ENCODE results near the gene IKBKE. TPM values are rescaled to one million over a fixed set of nuclear protein-coding genes. Genes with fewer than 3 reads are reported as not detected.

The IKBKE gene
- total and polyA plus RNA-seq, 2 donors (not counting 3 experiments of a cell fraction or from before 2014, with no cell fraction given), result 17.9 to 20.7 TPM

DNA sequence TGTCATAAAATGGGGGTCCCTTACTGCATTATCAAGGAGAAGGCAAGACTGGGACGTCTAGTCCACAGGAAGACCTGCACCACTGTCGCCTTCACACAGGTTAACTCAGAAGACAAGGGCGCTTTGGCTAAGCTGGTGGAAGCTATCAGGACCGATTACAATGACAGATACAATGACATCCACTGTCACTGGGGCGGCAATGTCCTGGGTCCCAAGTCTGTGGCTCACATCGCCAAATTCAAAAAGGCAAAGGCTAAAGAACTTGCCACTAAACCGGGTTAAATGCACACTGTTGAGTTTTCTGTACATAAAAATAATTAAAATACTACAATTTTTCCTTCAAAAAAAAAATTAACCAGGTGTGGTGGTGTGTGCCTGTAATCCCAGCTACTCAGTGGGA, 59.1 kb downstream of the IKBKE start:
- no peaks in the 10 kb centered on the region for H3K4me1 ChIP-seq (ENCODE audit: control insufficient read depth, extremely low read depth, insufficient read depth, low read length)
- H4K20me1 ChIP-seq (replicated peaks; ENCODE audit: control insufficient read depth, extremely low read depth, insufficient read depth, low read length), result no peaks in the 10 kb centered on the region
- H3K4me2 ChIP-seq (ENCODE audit: insufficient read depth, low read length), result no peak overlapping the region
- intact Hi-C loops (cut with micrococcal nuclease) (no loop called here), dilution Hi-C loops (cut with MboI; ENCODE audit: extremely low pct_ligation_motif_present, low sequenced_read_pairs) (no loop called here)
- peaks cover 0 to 9% of the 10 kb centered on the region in 2 experiments for H3K27me3 ChIP-seq (ENCODE audit: control insufficient read depth in 2 of 2, insufficient read depth in 2 of 2, low read length in 2 of 2)
- ChIA-PET POLR2A (no interaction called here), CTCF (interaction anchor here (1.2 to 1.5 kb wide), 4 partner anchors 15 to 50 kb away, joined by 3 to 4 read pairs (median 4); no protein-coding TSS in a partner anchor)
- no TSS peak for BruUV-seq (replicated peaks)
- no peak for TF ChIP-seq FOS (IDR thresholded peaks at IDR 0.05; ENCODE audit: borderline replicate concordance, insufficient read depth, low read length)
- TF ChIP-seq, protein P1, sequence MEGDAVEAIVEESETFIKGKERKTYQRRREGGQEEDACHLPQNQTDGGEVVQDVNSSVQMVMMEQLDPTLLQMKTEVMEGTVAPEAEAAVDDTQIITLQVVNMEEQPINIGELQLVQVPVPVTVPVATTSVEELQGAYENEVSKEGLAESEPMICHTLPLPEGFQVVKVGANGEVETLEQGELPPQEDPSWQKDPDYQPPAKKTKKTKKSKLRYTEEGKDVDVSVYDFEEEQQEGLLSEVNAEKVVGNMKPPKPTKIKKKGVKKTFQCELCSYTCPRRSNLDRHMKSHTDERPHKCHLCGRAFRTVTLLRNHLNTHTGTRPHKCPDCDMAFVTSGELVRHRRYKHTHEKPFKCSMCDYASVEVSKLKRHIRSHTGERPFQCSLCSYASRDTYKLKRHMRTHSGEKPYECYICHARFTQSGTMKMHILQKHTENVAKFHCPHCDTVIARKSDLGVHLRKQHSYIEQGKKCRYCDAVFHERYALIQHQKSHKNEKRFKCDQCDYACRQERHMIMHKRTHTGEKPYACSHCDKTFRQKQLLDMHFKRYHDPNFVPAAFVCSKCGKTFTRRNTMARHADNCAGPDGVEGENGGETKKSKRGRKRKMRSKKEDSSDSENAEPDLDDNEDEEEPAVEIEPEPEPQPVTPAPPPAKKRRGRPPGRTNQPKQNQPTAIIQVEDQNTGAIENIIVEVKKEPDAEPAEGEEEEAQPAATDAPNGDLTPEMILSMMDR (IDR thresholded peaks at IDR 0.05; ENCODE audit: extremely low read depth in 1 of 2, insufficient read depth in 1 of 2, low read depth in 1 of 2, low read length in 2 of 2), result no peak
- no peak for TF ChIP-seq GATA2 (IDR thresholded peaks at IDR 0.05; ENCODE audit: insufficient read depth, insufficient read length, low read depth, low read length)
- no peak for TF ChIP-seq POLR2AphosphoS5 (IDR thresholded peaks at IDR 0.05; ENCODE audit: insufficient read depth, low read depth, low read length)
- no peak for TF ChIP-seq EZH2 (IDR thresholded peaks at IDR 0.05; ENCODE audit: borderline replicate concordance, low read depth, low read length, severe bottlenecking)
- no peak for TF ChIP-seq POLR2A (IDR thresholded peaks at IDR 0.05; ENCODE audit: low read depth, low read length)
- no peak for TF ChIP-seq JUN (IDR thresholded peaks at IDR 0.05; ENCODE audit: borderline replicate concordance, insufficient read depth, insufficient read length, low read depth)
- no peak for TF ChIP-seq MAX (IDR thresholded peaks at IDR 0.05; ENCODE audit: insufficient read depth, insufficient read length)
- no peak for TF ChIP-seq MYC (IDR thresholded peaks at IDR 0.05; ENCODE audit: low read depth, low read length)
- no peaks in the 10 kb centered on the region for H3K9me3 ChIP-seq (replicated peaks; ENCODE audit: control insufficient read depth, insufficient read depth, low read length)
- DNase-seq (ENCODE audit: low read depth, low spot score) (no peak), FAIRE-seq (no peak)
- no peaks in the 10 kb centered on the region for H3K9me1 ChIP-seq (replicated peaks; ENCODE audit: control insufficient read depth, extremely low read depth, insufficient read depth, low read length)
- H3K27ac ChIP-seq (ENCODE audit: insufficient read depth, low read depth, low read length), result no peak overlapping the region
- H3K79me2 ChIP-seq (ENCODE audit: control insufficient read depth, insufficient read depth, low read length), result no peaks in the 10 kb centered on the region
- H2AFZ ChIP-seq (ENCODE audit: low read depth, low read length), result no peak overlapping the region
- no peak overlapping the region for H3K4me3 ChIP-seq (replicated peaks in 1 of 3; ENCODE audit: insufficient read depth in 1 of 3, low read depth in 1 of 3, low read length in 3 of 3)
- no peak overlapping the region for H3K9ac ChIP-seq (replicated peaks; ENCODE audit: extremely low read depth, insufficient read depth, low read length)
- H3K36me3 ChIP-seq (ENCODE audit: control insufficient read depth in 2 of 2, extremely low read depth in 1 of 2, insufficient read depth in 2 of 2, low read length in 2 of 2), result no peaks in the 10 kb centered on the region

All from endothelial cell of umbilical vein (primary cell).